ENCODE measurements around the gene DHRS4L2. TPM values are rescaled to one million over a fixed set of nuclear protein-coding genes. Genes with fewer than 3 reads are reported as not detected.
"Not testable (repeated sequence)": the region's sequence is repeated elsewhere in the genome, so short reads cannot be mapped to it uniquely, and the experiment has no call there.

The DHRS4L2 gene
- total RNA-seq, 1 donor from 2014 or later, result 17.1 TPM

DNA sequence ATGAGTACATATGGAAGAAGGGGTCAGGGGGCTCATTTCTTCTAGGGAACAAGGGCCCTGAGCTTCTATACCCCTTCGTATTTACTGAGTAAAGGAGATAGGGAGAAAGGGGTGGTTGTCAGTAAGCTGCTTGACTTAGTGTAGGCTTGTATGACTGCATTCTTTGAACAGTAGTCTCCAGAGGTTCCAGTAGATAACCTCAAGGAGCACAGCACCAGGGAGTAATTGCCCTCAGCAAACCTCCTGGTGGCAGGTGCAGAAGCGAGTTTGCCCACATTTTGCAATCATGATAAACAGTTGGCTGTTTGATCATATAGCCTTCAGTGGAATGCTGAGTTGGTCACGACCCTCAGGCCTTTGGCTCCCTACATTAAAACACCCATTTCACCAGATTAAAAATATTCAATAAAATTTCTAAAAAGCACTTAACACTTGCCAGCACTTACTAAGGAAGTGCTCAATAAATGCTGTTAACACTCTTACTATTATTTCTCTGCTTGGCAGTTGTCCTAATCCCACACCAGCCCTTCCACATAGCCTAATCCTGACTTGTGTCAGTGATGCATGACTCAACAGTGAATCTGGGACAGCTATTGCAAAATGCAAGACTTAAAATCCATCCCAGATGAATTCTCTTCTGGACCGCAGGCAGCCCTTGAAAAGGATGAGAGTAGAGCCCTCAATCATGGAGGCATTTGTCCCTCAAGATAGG lies 3.7 kb upstream of the DHRS4L2 start:
- Mint-ChIP-seq H3K9me3 (peaks cover 8% of the 10 kb centered on the region), H3K27ac (ENCODE audit: unreplicated experiment) (no peak overlapping the region)
- no peak for TF ChIP-seq CTCF (conservative IDR thresholded peaks at IDR 0.05)

DNA sequence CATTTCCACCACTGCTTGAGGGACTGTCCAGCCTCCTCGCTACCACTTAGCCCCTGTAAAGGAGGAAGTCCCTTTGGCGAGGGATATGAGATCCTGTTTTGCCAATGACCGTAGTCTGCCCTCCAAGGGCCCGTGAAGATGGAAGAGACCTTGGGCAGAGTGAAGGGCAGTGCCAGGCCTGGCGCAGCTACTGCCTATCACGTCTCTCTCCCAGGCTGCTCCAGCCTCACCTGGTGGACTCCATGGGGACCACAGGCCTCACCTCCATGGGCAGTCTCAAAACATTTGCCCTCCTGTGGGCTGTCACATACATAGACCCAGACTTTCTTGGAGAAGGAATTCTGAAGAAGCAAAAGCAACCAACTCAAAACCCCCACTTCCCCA lies 514 bp upstream of the DHRS4L2 start:
- Mint-ChIP-seq H3K4me3 (peak overlapping the region; percentile 16), H3K4me1 (peaks cover 16% of the 10 kb centered on the region)
- not testable (repeated sequence) for H3K27ac Mint-ChIP-seq (ENCODE audit: unreplicated experiment); H3K9me3 Mint-ChIP-seq; DNase-seq (ENCODE audit: low read depth, low spot score); H3K36me3 Mint-ChIP-seq (ENCODE audit: low read depth); H3K27me3 Mint-ChIP-seq (ENCODE audit: low read depth)

More for the DNA sequence above, 3.7 kb upstream of the DHRS4L2 start:
- DNase-seq (ENCODE audit: low read depth, low spot score), result no peak
- Mint-ChIP-seq H3K27me3 (ENCODE audit: low read depth) (no peaks in the 10 kb centered on the region), H3K4me3 (no peak overlapping the region), H3K36me3 (ENCODE audit: low read depth) (peaks cover 23% of the 10 kb centered on the region), H3K4me1 (peaks cover 16% of the 10 kb centered on the region)

DNA sequence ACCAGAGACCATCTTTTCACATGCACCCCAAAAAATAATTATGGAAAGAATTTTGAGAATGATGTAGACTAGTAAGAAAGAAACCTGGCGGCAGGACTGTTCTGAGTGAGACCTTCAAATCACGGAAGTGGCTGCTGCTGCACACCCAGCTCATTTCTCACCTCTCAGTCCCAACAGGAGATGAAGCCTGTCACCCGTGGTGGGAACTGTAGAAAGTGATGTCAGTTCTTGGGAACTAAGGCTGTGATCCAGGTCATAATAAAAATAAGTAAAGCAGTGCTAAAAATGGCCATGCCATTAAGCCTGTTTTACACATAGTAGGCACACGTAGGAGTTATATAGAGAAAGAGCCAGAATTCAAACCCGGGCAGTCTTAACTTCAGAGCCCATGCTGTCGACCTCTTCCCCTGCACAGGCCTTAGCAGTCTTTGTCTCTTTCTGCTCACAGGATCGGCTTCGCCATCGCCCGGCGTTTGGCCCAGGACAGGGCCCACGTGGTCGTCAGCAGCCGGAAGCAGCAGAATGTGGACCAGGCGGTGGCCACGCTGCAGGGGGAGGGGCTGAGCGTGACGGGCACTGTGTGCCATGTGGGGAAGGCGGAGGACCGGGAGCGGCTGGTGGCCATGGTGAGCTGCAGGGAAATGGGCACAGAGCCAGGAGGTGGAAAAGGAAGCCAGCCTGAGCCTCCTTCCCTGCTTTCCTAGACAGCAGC lies 1.2 kb downstream of the DHRS4L2 start:
- not testable (repeated sequence) for H3K9me3 Mint-ChIP-seq; H3K27me3 Mint-ChIP-seq (ENCODE audit: low read depth); H3K4me3 Mint-ChIP-seq; H3K27ac Mint-ChIP-seq (ENCODE audit: unreplicated experiment); DNase-seq (ENCODE audit: low read depth, low spot score); H3K36me3 Mint-ChIP-seq (ENCODE audit: low read depth)
- peaks cover 16% of the 10 kb centered on the region for H3K4me1 Mint-ChIP-seq

DNA sequence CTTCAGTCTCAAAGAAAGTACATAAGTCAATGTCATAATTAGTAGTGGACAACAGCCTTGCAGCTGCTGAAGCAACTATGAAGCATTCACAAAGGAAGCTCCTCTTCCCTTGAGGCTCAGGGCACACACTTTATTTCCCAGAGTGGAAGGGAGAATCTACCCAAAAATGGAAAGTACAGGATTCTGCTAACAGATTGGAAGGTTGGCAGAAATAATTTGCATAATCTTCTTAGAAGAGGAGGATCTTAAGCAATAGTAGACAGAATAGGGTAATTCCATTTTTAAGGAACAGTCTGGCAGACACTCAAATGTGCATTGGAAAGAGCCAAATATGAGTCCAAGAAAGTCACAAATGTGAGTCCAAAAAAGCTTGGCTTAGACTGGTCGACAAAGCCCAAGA lies 2.2 kb downstream of the DHRS4L2 start:
- not testable (repeated sequence) for H3K36me3 Mint-ChIP-seq (ENCODE audit: low read depth); H3K9me3 Mint-ChIP-seq; H3K27ac Mint-ChIP-seq (ENCODE audit: unreplicated experiment); DNase-seq (ENCODE audit: low read depth, low spot score); H3K4me3 Mint-ChIP-seq; H3K27me3 Mint-ChIP-seq (ENCODE audit: low read depth)
- H3K4me1 Mint-ChIP-seq, result peaks cover 16% of the 10 kb centered on the region

DNA sequence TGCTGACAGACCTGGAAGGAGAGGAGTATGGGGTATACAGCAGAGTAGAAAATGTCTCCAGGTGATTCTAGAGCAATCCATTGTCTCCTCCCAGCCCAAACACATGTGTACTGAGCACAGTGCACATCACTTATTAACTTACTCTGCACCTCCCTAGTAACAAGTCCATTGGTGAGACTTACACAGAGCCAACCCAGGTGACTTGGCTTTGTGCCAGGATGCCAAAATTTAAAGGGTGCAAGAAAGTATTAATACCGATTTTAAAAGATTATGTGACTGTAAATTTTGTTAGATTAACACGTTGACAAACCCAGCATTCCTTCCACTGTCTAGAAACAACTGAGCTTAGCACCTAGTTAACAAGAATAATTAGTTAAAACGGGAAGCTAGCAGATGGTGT lies 4.3 kb downstream of the DHRS4L2 start:
- not testable (repeated sequence) for H3K36me3 Mint-ChIP-seq (ENCODE audit: low read depth); DNase-seq (ENCODE audit: low read depth, low spot score); H3K4me3 Mint-ChIP-seq; H3K27me3 Mint-ChIP-seq (ENCODE audit: low read depth); H3K27ac Mint-ChIP-seq (ENCODE audit: unreplicated experiment); H3K9me3 Mint-ChIP-seq
- peaks cover 15% of the 10 kb centered on the region for H3K4me1 Mint-ChIP-seq

GRCh38 chr14:23996009-23996408 lies 7.3 kb downstream of the DHRS4L2 start:
- not testable (repeated sequence) for H3K27me3 Mint-ChIP-seq (ENCODE audit: low read depth)

GRCh38 chr14:23996825-23997224 lies 8.1 kb downstream of the DHRS4L2 start:
- not testable (repeated sequence) for H3K4me3 Mint-ChIP-seq; H3K9me3 Mint-ChIP-seq; H3K27ac Mint-ChIP-seq (ENCODE audit: unreplicated experiment); DNase-seq (ENCODE audit: low read depth, low spot score); H3K4me1 Mint-ChIP-seq; H3K36me3 Mint-ChIP-seq (ENCODE audit: low read depth); H3K27me3 Mint-ChIP-seq (ENCODE audit: low read depth)

More at GRCh38 chr14:23996009-23996408, 7.3 kb downstream of the DHRS4L2 start:
- not testable (repeated sequence) for DNase-seq (ENCODE audit: low read depth, low spot score); H3K27ac Mint-ChIP-seq (ENCODE audit: unreplicated experiment); H3K36me3 Mint-ChIP-seq (ENCODE audit: low read depth); H3K9me3 Mint-ChIP-seq; H3K4me1 Mint-ChIP-seq; H3K4me3 Mint-ChIP-seq

DNA sequence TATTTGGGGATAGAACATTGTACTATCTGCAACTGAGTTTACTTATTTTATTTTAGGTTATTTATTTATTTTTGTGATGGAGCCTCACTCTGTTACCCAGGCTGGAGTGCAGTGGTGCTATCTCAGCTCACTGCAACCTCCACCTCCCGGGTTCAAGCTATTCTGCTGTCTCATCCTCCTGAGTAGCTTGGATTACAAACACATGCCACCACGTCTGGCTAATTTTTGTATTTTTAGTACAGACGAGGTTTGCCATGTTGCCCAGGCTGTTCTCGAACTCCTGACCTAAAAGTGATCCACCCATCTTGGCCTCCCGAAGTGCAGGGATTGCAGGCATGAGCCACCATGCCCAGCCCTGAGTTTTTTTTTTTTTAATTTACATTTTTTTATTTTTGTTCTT lies 10.9 kb downstream of the DHRS4L2 start:
- not testable (repeated sequence) for H3K9me3 Mint-ChIP-seq; H3K4me1 Mint-ChIP-seq; DNase-seq (ENCODE audit: low read depth, low spot score); H3K27ac Mint-ChIP-seq (ENCODE audit: unreplicated experiment); H3K36me3 Mint-ChIP-seq (ENCODE audit: low read depth); H3K4me3 Mint-ChIP-seq; H3K27me3 Mint-ChIP-seq (ENCODE audit: low read depth)

- H3K27me3 Mint-ChIP-seq (ENCODE audit: low read depth); DNase-seq (ENCODE audit: low read depth, low spot score); H3K9me3 Mint-ChIP-seq; H3K4me1 Mint-ChIP-seq; H3K4me3 Mint-ChIP-seq; H3K36me3 Mint-ChIP-seq (ENCODE audit: low read depth): not testable (repeated sequence)
- H3K27ac Mint-ChIP-seq (ENCODE audit: unreplicated experiment), result peak overlapping the region; percentile 57
These were observed 12.3 kb downstream of the DHRS4L2 start for GRCh38 chr14:24001078-24001477.

DNA sequence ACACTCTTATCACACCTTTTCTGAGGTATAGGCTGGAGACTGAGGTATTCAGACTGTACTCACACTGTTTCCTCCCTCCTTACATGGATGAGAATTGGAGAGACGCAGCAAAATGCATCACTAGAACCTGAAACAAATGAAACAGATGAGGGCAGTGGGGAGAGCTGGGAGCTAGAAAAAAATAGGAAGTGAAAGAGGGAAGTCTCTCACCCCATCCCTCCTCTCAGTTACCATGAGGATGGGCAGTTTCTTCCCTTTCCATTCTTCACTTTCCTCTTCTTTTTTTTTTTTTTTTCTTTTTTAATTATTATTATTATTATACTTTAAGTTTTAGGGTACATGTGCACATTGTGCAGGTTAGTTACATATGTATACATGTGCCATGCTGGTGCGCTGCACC lies 12.9 kb downstream of the DHRS4L2 start:
- not testable (repeated sequence) for H3K4me3 Mint-ChIP-seq; H3K9me3 Mint-ChIP-seq; H3K36me3 Mint-ChIP-seq (ENCODE audit: low read depth); H3K27ac Mint-ChIP-seq (ENCODE audit: unreplicated experiment); DNase-seq (ENCODE audit: low read depth, low spot score); H3K4me1 Mint-ChIP-seq; H3K27me3 Mint-ChIP-seq (ENCODE audit: low read depth)

- H3K36me3 Mint-ChIP-seq (ENCODE audit: low read depth), result peaks cover 22% of the 10 kb centered on the region
- DNase-seq (ENCODE audit: low read depth, low spot score); H3K27me3 Mint-ChIP-seq (ENCODE audit: low read depth); H3K27ac Mint-ChIP-seq (ENCODE audit: unreplicated experiment); H3K9me3 Mint-ChIP-seq; H3K4me3 Mint-ChIP-seq: not testable (repeated sequence)
- H3K4me1 Mint-ChIP-seq, result peaks cover 20% of the 10 kb centered on the region
These were observed 17.7 kb downstream of the DHRS4L2 start for GRCh38 chr14:24006471-24006816.

DNA sequence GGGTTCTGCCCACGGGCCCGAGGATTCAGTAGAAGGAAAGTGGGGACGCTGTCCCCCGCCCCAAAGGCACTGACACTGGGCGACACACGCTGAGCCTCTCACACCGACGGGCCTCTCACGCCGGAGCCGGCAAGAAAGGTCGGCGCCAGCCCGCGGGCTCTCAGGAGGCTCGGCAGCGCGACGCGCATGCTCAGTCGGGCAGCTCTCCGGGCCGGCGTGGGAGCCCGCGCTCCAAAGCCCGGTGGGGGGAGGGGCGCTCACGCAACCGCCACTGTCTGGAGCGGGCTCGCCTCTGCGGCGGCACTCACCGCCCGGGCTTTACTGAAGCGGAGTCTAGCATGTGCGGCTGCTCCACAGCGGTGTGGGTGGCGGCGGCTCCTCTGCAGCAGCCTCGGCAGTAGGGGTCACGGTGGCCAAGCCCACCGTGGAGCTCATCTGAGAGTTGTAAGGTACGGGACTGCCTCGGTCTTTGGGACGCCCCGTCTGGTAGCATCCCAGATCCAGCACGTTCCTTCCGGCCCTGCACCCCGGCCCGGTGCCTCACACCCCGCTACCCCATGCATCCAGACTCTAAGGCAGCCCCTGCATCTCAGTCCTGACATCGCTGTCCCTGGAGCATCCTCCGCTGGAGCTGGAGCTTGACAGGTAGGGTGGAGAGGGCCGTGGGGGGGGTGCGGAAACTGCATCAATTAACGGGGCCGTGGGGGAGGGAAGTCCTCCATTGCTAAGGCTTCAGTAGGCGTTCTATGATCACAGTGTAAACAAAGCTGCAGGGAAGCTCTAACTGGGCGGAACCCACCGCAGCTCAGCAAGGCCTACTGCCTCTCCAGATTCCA lies 18.3 kb downstream of the DHRS4L2 start:
- peak overlapping the region; percentile 47 for H3K4me3 Mint-ChIP-seq

More for the DNA sequence above, 18.3 kb downstream of the DHRS4L2 start:
- peaks cover 22% of the 10 kb centered on the region for H3K36me3 Mint-ChIP-seq (ENCODE audit: low read depth)
- H3K27me3 Mint-ChIP-seq (ENCODE audit: low read depth); H3K9me3 Mint-ChIP-seq; H3K27ac Mint-ChIP-seq (ENCODE audit: unreplicated experiment): not testable (repeated sequence)
- peak; percentile 59 for DNase-seq (ENCODE audit: low read depth, low spot score)
- peaks cover 20% of the 10 kb centered on the region for H3K4me1 Mint-ChIP-seq
